Naive thymus-derived CD8-positive, alpha-beta T cell (primary cell): ENCODE data around the gene SLC12A7. TPM values are rescaled to one million over a fixed set of nuclear protein-coding genes. Genes with fewer than 3 reads are reported as not detected.
A peak's percentile ranks its signal among the peaks of the same experiment; 100 is the strongest.
"Not testable (repeated sequence)": the region's sequence is repeated elsewhere in the genome, so short reads cannot be mapped to it uniquely, and the experiment has no call there.

ENCODE experiments used
- ATAC-seq, 2 donors: fragments of 150-1000 bp; cut with Tn5 transposase in 1 of 2; sonication (Bioruptor Pico), chemical (Tn5 transposase) in 1 of 2; 1 replicate in 1 of 2; 2 replicates in 1 of 2; pipeline ENCODE4 v1.10.0; 2021; ENCODE audit warnings: mild to moderate bottlenecking in 2 of 2, moderate library complexity in 2 of 2
- POLR2A ChIA-PET: fragments of 350-600 bp; sonication (Branson Sonifier 250); formaldehyde crosslinking; loops from one replicate; lab custom pipeline; 2021; ENCODE audit warnings: antibody characterized with exemption; lab: Charles Lee
- DNase-seq, 10 donors: peaks; one replicate each; pipeline versions ENCODE4 v3.0.0 to v3.0.0-alpha.2; 2020 to 2022
- H3K27ac Mint-ChIP-seq, 10 donors: one replicate each; pipeline ENCODE4 v1.8.0; 2020 to 2022; ENCODE audit warnings: mild to moderate bottlenecking in 10 of 10, mixed read lengths in 10 of 10, moderate library complexity in 4 of 10, inconsistent platforms in 1 of 10
- H3K27me3 Mint-ChIP-seq, 5 donors: one replicate each; pipeline ENCODE4 v1.8.0; 2021 to 2022; ENCODE audit warnings: mixed read lengths in 5 of 5
- H3K36me3 Mint-ChIP-seq, 3 donors: one replicate each; pipeline ENCODE4 v1.8.0; 2020 to 2022; ENCODE audit warnings: mixed read lengths in 3 of 3, mild to moderate bottlenecking in 2 of 3, inconsistent platforms in 1 of 3
- H3K4me1 Mint-ChIP-seq, 4 donors: one replicate each; pipeline ENCODE4 v1.8.0; 2021 to 2022; ENCODE audit warnings: mixed read lengths in 4 of 4
- H3K4me3 Mint-ChIP-seq, 10 donors: one replicate each; pipeline ENCODE4 v1.8.0; 2020 to 2022; ENCODE audit warnings: mild to moderate bottlenecking in 10 of 10, mixed read lengths in 10 of 10, moderate library complexity in 6 of 10, inconsistent platforms in 1 of 10
- H3K9me3 Mint-ChIP-seq, 9 donors: one replicate each; pipeline ENCODE4 v1.8.0; 2020 to 2022; ENCODE audit warnings: mixed read lengths in 9 of 9, mild to moderate bottlenecking in 3 of 9, inconsistent platforms in 1 of 9, moderate library complexity in 1 of 9
- polyA plus RNA-seq, 3 donors: library from polyadenylated mRNA; unstranded; fragments of 300-500 nt; fragmentation: Illumina TruSeq; gene quantifications; one replicate each; pipeline ENCODE4 v1.2.3, GENCODE V29; 2021
- total RNA-seq, 8 experiments: library from RNA in 2 of 8; stranded (reverse) in 2 of 8; gene quantifications; one replicate each; pipeline ENCODE4 v1.2.3 and lab custom pipeline; 2021 to 2026

SLC12A7 gene
- total and polyA plus RNA-seq, 5 experiments from 2014 or later: 7.3 to 68.3 (median 25.4) TPM

DNA sequence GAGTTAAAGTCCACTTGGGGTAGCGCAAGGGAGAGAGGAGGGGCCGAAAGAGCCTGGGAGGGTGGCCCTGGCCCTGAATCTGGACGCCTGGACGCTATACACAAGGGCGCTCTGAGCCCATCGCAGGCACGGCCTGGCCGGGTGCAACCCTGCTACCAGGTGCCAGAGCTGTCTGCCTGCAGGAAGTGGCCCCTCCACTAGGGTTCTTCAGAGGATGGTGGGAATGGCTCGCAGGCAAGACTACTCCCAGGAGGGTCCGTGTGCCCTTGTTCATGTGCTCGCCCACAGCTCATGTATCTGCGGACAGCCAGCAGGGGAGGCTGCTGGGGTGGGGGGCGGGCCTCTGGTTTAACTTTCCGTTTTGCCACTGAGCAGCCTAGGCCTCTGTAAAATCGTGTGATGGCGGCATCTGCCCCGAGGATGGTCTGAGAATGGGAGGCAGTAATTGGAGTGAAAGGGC lies 104.6 kb downstream of the SLC12A7 start:
- H3K9me3 Mint-ChIP-seq: no peaks in the 10 kb centered on the region

DNA sequence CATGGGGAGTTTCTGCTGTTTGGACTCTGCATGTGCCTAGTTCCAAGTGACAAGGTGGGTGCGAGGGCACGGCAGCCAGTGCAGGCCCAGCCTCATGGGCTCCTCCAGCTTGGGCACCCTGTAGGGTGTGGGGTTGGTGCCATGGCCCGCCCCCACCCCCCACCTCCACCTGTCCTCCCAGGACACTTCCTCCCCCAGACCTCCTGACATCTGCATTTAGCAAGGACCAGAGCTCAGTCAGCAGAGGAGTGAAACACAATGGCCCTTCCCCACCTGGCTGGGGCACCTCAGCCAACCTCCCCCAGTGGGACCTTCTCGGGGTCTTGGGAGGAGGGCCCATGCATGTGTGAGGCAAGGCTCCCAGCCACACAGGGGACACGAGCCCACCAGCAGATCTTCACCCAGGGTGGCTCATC lies 105.2 kb downstream of the SLC12A7 start:
- POLR2A ChIA-PET: interaction anchor here (0.7 to 1.3 kb wide), 2 partner anchors 10 to 121 kb away, joined by 3 to 4 read pairs; no protein-coding TSS in a partner anchor
- peaks cover 14 to 51% (median 29%) of the 10 kb centered on the region in 5 donors for H3K27me3 Mint-ChIP-seq
- H3K27ac Mint-ChIP-seq: peak overlapping the region in 1 of 10 donors; percentile 11
- DNase-seq (peak in 1 of 10 donors; percentile 14), ATAC-seq (no peak)
- peaks cover 22 to 44% (median 30%) of the 10 kb centered on the region in 4 donors for H3K4me1 Mint-ChIP-seq
- no peaks in the 10 kb centered on the region for H3K9me3 Mint-ChIP-seq
- no peaks in the 10 kb centered on the region for H3K36me3 Mint-ChIP-seq
- H3K4me3 Mint-ChIP-seq: peak overlapping the region in 4 of 10 donors; percentile 18 to 51 (median 46)

More for the DNA sequence above, 104.6 kb downstream of the SLC12A7 start:
- Mint-ChIP-seq H3K4me3 (peak overlapping the region in 7 of 10 donors; percentile 19 to 77 (median 61)), H3K4me1 (peaks cover 20 to 44% (median 30%) of the 10 kb centered on the region in 4 donors), H3K27me3 (peaks cover 14 to 57% (median 31%) of the 10 kb centered on the region in 5 donors), H3K36me3 (no peaks in the 10 kb centered on the region), H3K27ac (peak overlapping the region in 1 of 10 donors; percentile 40)
- no peak for ATAC-seq
- DNase-seq: peak in 1 of 10 donors; percentile 13
- POLR2A ChIA-PET: interaction anchor here (0.7 kb wide), 1 partner anchor 121 kb away, joined by 3 read pairs; no protein-coding TSS in a partner anchor

DNA sequence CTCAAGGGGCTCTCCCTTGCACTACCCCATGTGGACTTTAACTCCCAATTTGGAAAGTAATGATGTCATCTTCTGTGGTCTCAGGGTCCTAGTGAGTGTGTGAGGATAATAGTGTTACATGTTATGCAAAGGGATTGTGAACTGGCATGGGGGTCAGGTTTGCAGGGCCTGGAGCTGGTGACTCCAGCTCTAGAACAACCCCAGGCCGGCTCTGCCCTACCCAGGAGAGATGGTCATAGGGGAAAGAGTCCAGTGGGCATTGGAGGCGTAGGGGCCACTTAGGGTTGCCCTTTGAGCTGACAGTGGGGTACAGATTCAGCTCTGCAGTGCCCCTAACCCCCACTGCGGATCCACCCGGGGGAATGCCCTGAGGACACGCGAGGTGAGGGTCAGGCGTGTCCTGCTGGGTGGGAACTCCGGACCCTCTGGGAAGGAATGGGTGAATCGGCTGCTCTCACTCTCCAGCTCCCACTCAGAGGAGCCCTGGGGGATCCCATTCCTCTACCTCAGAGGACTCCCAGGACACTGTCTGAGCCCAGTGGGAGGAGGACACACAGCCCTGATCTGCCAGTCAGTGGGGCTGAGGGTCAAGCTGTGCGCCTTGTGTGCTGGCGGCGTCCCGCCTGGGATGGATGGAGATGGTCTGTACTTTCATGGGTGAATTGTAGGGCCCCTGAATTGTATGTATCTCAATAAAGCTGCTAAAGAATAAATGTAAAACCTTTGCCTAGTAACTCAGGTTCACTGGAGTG lies 105.8 kb downstream of the SLC12A7 start:
- H3K4me1 Mint-ChIP-seq: peaks cover 19 to 39% (median 29%) of the 10 kb centered on the region in 4 donors
- peak in 1 of 10 donors; percentile 15 for DNase-seq
- H3K36me3 Mint-ChIP-seq: no peaks in the 10 kb centered on the region
- no peaks in the 10 kb centered on the region for H3K9me3 Mint-ChIP-seq
- H3K27ac Mint-ChIP-seq: peak overlapping the region in 1 of 10 donors; percentile 50
- H3K27me3 Mint-ChIP-seq: peaks cover 12 to 45% (median 24%) of the 10 kb centered on the region in 5 donors
- peak overlapping the region; percentile 57 to 81 (median 69) for H3K4me3 Mint-ChIP-seq
- ATAC-seq: no peak
- POLR2A ChIA-PET: interaction anchor here (1.0 to 1.3 kb wide), 2 partner anchors 9 to 380 kb away, joined by 3 to 4 read pairs; no protein-coding TSS in a partner anchor

DNA sequence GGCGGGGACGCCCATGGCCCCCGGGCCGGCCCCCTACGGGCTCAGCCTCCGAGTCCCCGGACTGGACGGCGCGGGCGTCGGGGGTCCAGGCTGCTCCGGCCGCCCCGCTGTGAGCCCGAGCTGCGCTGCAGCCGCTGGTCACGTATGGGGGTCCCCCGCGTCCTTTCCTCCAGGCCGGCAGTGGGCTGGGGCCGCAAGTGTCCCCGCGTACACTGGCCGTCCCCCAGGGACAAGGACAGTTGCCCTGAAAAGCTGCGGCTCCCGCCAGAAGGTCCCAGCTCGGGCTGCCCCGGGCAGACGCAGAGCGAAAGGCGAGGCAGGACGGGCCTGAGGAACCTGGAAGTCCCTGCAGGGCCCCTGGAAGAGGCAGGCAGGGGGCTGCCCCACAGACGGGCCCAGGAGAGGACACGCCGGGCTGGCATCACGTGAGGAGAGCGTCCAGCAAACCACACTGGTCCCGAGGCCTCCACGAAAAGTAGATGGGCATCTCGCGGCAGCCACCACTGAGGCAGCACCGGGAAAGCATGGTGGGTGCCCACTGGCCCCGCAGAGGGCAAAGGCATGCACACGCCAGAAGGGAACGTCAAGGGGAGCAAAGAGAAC lies 106.5 kb downstream of the SLC12A7 start:
- peak overlapping the region in 6 of 10 donors; percentile 29 to 79 (median 64) for H3K4me3 Mint-ChIP-seq
- peak in 1 of 10 donors; percentile 17 for DNase-seq
- POLR2A ChIA-PET: interaction anchor here (1.0 to 1.3 kb wide), 2 partner anchors 8 to 381 kb away, joined by 3 to 4 read pairs; no protein-coding TSS in a partner anchor

DNA sequence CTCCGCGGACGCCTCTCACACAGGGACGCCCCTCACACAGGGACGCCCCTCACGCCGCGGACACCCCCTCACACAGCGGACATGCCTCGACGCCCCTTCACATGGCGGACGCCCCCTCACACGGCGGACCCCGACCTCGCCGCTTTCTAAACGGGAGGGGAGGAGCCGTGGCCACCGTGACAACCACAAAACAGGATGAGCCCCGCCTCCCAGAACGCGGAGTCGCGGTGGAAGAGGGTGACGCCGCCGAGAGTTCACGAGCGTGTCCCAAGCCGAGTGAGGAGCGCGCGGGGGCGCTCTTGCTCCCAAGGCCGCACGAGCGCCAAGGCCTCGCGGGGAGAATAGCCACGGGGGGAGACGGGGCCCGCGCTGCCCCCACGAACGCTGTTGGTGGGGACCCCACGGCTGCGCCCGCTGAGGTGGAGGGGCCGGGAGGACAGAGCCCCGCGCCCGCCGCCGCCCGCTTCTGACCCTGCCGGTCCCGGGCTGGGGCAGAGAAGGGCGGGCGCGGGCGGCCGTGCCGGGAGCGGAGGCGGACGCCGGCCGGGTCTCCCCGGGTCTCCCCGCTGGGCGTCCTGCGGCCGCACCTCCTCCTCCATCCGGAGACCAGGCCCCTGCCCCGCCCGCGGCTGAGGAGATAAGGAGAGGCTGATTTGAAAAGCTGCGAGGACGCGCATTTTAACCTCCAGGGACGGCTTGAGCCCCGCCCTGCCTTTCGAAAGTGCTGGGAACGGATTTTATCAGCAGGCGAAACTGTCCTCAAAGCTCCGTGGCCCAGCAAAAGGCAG lies 107.2 kb downstream of the SLC12A7 start:
- H3K4me1 Mint-ChIP-seq: peaks cover 16 to 32% (median 23%) of the 10 kb centered on the region in 4 donors
- peak overlapping the region in 3 of 10 donors; percentile 22 to 56 (median 24) for H3K27ac Mint-ChIP-seq
- POLR2A ChIA-PET: no interaction called here
- DNase-seq (peak in 9 of 10 donors; percentile 32 to 54 (median 42)), ATAC-seq (peak; percentile 64)
- peak overlapping the region; percentile 66 to 85 (median 76) for H3K4me3 Mint-ChIP-seq
- H3K27me3 Mint-ChIP-seq: peaks cover 8 to 31% (median 14%) of the 10 kb centered on the region in 5 donors
- no peaks in the 10 kb centered on the region for H3K36me3 Mint-ChIP-seq
- H3K9me3 Mint-ChIP-seq: no peaks in the 10 kb centered on the region

More for the DNA sequence above, 106.5 kb downstream of the SLC12A7 start:
- no peaks in the 10 kb centered on the region for H3K9me3 Mint-ChIP-seq
- no peak for ATAC-seq
- H3K27ac Mint-ChIP-seq: no peak overlapping the region
- H3K36me3 Mint-ChIP-seq: no peaks in the 10 kb centered on the region
- peaks cover 18 to 37% (median 26%) of the 10 kb centered on the region in 4 donors for H3K4me1 Mint-ChIP-seq
- H3K27me3 Mint-ChIP-seq: peaks cover 10 to 38% (median 20%) of the 10 kb centered on the region in 5 donors

DNA sequence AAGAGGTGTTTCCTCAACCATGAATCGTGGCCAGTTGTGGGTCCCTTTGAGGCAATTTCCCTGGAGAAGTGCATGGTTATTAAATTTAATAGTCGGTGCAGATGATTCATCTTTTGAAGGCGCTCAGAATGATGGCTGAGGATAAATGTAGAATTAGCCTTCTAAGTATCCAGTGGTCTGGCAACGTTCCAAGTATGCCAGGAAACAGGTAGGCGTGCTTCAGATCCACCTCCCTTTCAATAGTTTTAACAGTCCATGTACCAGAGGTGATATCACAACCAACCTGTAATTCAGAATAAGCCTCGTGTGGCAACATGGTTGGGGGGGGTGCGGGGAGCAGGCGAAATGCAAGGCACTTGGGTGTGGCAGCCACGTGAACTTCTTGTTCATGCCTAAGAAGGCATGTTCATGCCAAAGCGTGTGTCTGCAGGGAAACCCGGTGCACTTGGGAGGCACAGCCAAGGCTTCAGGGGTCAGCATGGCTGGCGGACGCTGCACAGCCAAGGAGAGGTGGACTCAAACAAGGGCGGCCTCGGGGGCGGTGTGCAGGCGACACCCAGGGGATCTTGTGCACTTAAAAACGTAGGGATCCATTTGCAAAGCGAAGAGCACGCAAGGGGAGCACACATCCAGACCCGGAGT lies 108.4 kb downstream of the SLC12A7 start:
- Mint-ChIP-seq H3K27ac (peak overlapping the region in 1 of 10 donors; percentile 73), H3K36me3 (no peaks in the 10 kb centered on the region), H3K27me3 (peaks cover 8 to 29% (median 13%) of the 10 kb centered on the region in 5 donors), H3K9me3 (no peaks in the 10 kb centered on the region), H3K4me3 (peak overlapping the region; percentile 56 to 85 (median 66)), H3K4me1 (peaks cover 16 to 30% (median 22%) of the 10 kb centered on the region in 4 donors)
- POLR2A ChIA-PET: no interaction called here
- peak in 5 of 10 donors; percentile 21 to 47 (median 23) for DNase-seq
- ATAC-seq: peak in 1 of 2 donors; percentile 50

DNA sequence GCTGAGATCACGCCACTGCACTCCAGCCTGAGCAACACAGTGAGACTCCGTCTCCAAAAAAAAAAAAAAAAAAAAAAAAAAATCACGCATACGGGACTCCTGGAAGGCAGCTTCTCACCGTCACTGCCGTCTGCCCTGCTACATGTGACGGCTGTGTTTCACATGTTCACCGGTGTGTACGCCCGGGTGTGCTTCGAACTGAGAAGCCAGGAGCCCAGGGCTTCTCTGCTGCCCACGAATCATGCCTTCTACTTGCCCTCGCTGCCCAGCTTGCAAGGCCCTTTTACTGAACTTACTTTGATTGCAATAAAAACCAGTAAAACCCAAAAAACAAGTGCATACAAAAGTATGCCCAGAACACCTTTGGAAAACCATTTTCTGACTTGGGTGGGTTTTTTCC lies 109.0 kb downstream of the SLC12A7 start:
- H3K4me3 Mint-ChIP-seq: peak overlapping the region in 3 of 10 donors; percentile 15 to 79 (median 16)
- no peak for ATAC-seq

DNA sequence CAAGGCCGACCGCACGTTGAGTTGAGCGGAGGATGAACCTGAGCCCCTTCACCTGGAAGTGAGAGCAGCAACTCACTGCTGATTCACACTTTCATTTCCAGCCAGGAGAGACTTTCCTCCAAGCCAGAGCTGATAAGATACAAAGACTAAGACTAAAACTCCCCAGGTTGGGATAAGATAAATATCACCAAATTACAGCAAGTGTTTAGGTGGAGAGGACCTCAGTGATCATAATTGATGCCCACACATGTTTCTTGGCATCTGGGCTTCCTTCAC lies 109.7 kb downstream of the SLC12A7 start:
- H3K36me3 Mint-ChIP-seq: no peaks in the 10 kb centered on the region
- ATAC-seq (no peak), DNase-seq (no peak)
- H3K9me3 Mint-ChIP-seq: no peaks in the 10 kb centered on the region
- peak overlapping the region in 2 of 10 donors; percentile 36 to 56 for H3K27ac Mint-ChIP-seq
- H3K4me1 Mint-ChIP-seq: peaks cover 16 to 26% (median 21%) of the 10 kb centered on the region in 4 donors
- H3K27me3 Mint-ChIP-seq: peaks cover 5 to 18% (median 7%) of the 10 kb centered on the region in 5 donors
- POLR2A ChIA-PET: no interaction called here
- H3K4me3 Mint-ChIP-seq: no peak overlapping the region

More for the DNA sequence above, 109.0 kb downstream of the SLC12A7 start:
- Mint-ChIP-seq H3K27ac (no peak overlapping the region), H3K27me3 (peaks cover 6 to 24% (median 11%) of the 10 kb centered on the region in 5 donors), H3K4me1 (peaks cover 15 to 27% (median 19%) of the 10 kb centered on the region in 4 donors), H3K9me3 (no peaks in the 10 kb centered on the region), H3K36me3 (no peaks in the 10 kb centered on the region)
- DNase-seq: peak in 1 of 10 donors; percentile 11
- POLR2A ChIA-PET: no interaction called here

DNA sequence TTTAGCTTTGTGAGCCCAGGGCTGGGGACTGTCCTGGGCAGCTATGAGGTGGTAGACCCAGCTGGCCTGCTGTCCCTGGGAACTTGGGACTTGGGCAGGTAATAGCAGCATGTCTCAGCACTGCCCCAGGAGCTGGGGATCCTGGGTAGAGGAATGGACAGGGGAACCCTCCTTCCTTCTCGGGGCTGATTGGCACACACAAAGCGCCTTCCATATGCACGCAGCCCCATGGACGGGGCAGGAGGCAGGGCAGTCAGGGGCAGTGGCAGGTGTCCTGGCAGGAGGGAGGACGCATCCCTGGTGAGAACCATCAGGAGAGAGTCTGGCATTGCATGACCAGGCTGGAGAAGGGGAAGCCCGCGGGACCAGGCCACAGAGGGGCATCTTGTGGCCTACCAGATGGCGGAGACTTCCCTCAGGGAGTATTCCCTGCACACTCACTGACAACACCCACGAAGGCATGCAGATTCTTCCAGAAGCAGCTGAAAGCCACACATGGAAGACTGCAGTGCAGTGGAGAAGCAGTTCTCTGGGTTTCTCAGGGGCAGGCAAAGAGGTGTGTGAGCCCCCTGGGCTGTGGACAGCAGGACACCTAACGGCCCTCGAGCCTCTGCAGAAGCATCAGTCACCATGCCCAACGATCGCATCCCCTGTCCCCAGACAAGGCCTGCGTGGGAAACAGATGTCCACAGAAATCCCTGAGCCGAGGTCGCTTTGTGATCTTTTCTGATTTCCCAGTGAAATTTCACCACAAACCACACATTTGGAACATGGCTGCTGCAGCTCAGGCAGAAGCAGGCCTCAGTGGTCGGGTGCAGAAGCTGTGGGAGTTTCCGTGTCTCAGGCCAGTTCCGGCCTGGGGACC lies 110.2 kb downstream of the SLC12A7 start:
- Mint-ChIP-seq H3K27ac (peak overlapping the region in 2 of 10 donors; percentile 36 to 56), H3K36me3 (no peaks in the 10 kb centered on the region), H3K4me3 (no peak overlapping the region), H3K9me3 (no peaks in the 10 kb centered on the region), H3K4me1 (peaks cover 20 to 31% (median 26%) of the 10 kb centered on the region in 4 donors), H3K27me3 (peaks cover 2 to 12% (median 4%) of the 10 kb centered on the region in 5 donors)
- ATAC-seq (no peak), DNase-seq (peak in 1 of 10 donors; percentile 13)
- POLR2A ChIA-PET: no interaction called here

DNA sequence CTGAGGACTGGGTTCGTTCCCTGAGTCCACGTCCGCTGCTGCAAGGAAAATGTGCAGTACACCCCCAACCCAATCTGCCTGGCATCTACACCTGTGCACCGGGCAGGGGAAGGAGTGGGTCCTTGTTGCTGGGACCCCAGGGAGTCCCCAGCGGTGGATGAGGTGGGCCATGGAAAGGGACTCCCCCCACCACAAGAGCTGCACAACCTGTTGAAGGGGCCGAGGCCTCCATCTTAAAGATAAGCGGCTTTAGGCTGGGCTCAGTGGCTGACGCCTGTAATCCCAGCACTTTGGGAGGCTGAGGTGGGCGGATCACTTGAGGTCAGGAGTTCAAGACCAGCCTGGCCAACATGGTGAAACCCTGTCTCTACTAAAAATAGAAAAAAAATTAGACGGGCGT lies 111.0 kb downstream of the SLC12A7 start:
- H3K27ac Mint-ChIP-seq, H3K36me3 Mint-ChIP-seq, H3K27me3 Mint-ChIP-seq, H3K9me3 Mint-ChIP-seq, H3K4me3 Mint-ChIP-seq, POLR2A ChIA-PET, ATAC-seq: not testable (repeated sequence)
- peaks cover 19 to 33% (median 27%) of the 10 kb centered on the region in 4 donors for H3K4me1 Mint-ChIP-seq
- DNase-seq: peak in 1 of 10 donors; percentile 11
